ENCODE measurements around the gene DNAH6.

DNA sequence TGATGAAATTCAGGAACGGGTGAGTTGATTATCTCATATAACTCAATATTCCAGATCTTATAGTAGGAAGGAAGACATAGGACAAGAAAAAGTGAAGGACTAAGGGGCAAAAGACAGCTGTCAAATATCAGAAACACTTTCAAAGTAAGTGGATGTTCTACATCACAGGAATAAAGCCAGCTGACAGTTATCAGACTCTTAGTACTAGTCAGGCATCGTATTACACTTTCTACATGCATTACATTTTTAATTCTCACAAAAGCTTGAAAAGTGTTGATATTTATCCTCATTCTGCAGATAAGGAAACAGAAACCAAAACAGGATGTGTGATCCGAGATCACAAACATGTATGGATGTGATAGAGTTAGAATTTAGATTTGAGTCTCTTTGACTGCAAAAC lies 63.4 kb downstream of the DNAH6 start:
- TF ChIP-seq, protein P1, sequence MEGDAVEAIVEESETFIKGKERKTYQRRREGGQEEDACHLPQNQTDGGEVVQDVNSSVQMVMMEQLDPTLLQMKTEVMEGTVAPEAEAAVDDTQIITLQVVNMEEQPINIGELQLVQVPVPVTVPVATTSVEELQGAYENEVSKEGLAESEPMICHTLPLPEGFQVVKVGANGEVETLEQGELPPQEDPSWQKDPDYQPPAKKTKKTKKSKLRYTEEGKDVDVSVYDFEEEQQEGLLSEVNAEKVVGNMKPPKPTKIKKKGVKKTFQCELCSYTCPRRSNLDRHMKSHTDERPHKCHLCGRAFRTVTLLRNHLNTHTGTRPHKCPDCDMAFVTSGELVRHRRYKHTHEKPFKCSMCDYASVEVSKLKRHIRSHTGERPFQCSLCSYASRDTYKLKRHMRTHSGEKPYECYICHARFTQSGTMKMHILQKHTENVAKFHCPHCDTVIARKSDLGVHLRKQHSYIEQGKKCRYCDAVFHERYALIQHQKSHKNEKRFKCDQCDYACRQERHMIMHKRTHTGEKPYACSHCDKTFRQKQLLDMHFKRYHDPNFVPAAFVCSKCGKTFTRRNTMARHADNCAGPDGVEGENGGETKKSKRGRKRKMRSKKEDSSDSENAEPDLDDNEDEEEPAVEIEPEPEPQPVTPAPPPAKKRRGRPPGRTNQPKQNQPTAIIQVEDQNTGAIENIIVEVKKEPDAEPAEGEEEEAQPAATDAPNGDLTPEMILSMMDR (IDR thresholded peaks at IDR 0.05; ENCODE audit: insufficient read depth, low read length, poor library complexity, severe bottlenecking): no peak
- no peak for TF ChIP-seq EZH2phosphoT487 (conservative IDR thresholded peaks at IDR 0.05; ENCODE audit: low read length)
